ENCODE measurements around the gene SIGLEC8. TPM values are rescaled to one million over a fixed set of nuclear protein-coding genes. Genes with fewer than 3 reads are reported as not detected.

SIGLEC8 gene
- total RNA-seq (2014; rRNA removed; shearing (Covaris generic)) = not detected in 2 replicates

GRCh38 chr19:51458051-51458645 lies at the start of gene SIGLEC8:
Gene SIGLEC8 (minus strand): TSS chr19:51458454. CDS start chr19:51458387, 67 bp downstream.

GRCh38 chr19:51501594-51502263 lies 43.5 kb upstream of the SIGLEC8 start, which contains the start of gene SIGLEC12:
Gene SIGLEC12 (minus strand): TSS chr19:51501800. CDS start chr19:51501733, 67 bp downstream.

GRCh38 chr19:51478381-51479234 lies 20.4 kb upstream of the SIGLEC8 start, which contains the start of gene CEACAM18:
Gene CEACAM18 (plus strand): TSS chr19:51478539.

GRCh38 chr19:51417107-51417809 lies 41.0 kb downstream of the SIGLEC8 start, which contains the start of gene SIGLEC10:
Gene SIGLEC10 (minus strand): TSS chr19:51417642. CDS start chr19:51417581, 61 bp downstream.

Small RNA genes within 50 kb of the gene (small RNA-seq; reads per million reads assigned to genes)
- gene AC020914.3 = not detected
- gene AC020914.5 = not detected

Other genes with a start within 250 kb of the SIGLEC8 start
- gene CD33, start 233.4 kb downstream of the SIGLEC8 start, total RNA-seq (2014; rRNA removed; shearing (Covaris generic)) = 3.1 and 4.5 TPM in 2 replicates
- 0.32 TPM in 1 of 2 replicates, not detected in the other for gene SIGLECL1, start 207.4 kb downstream of the SIGLEC8 start, total RNA-seq (2014; rRNA removed; shearing (Covaris generic))
- gene IGLON5, start 146.8 kb downstream of the SIGLEC8 start, total RNA-seq (2014; rRNA removed; shearing (Covaris generic)) = not detected in 2 replicates
- gene VSIG10L, start 116.3 kb downstream of the SIGLEC8 start, total RNA-seq (2014; rRNA removed; shearing (Covaris generic)) = 1.1 and 1.4 TPM in 2 replicates
- 338 and 353 TPM in 2 replicates for gene ETFB, start 92.1 kb downstream of the SIGLEC8 start, total RNA-seq (2014; rRNA removed; shearing (Covaris generic))
- 0.64 TPM in 1 of 2 replicates, not detected in the other for gene CLDND2, start 89.5 kb downstream of the SIGLEC8 start, total RNA-seq (2014; rRNA removed; shearing (Covaris generic))
- gene NKG7, start 85.8 kb downstream of the SIGLEC8 start, total RNA-seq (2014; rRNA removed; shearing (Covaris generic)) = not detected in 2 replicates
- gene LIM2, start 70.5 kb downstream of the SIGLEC8 start, total RNA-seq (2014; rRNA removed; shearing (Covaris generic)) = not detected in 2 replicates
- gene C19orf84, start 67.9 kb downstream of the SIGLEC8 start, total RNA-seq (2014; rRNA removed; shearing (Covaris generic)) = not detected in 2 replicates
- not detected in 2 replicates for gene SIGLEC10, start 40.8 kb downstream of the SIGLEC8 start, total RNA-seq (2014; rRNA removed; shearing (Covaris generic))
- not detected in 2 replicates for gene CEACAM18, start 20.1 kb upstream of the SIGLEC8 start, total RNA-seq (2014; rRNA removed; shearing (Covaris generic))
- gene SIGLEC12, start 43.3 kb upstream of the SIGLEC8 start, total RNA-seq (2014; rRNA removed; shearing (Covaris generic)) = not detected in 2 replicates
- gene SIGLEC6, start 73.2 kb upstream of the SIGLEC8 start, total RNA-seq (2014; rRNA removed; shearing (Covaris generic)) = not detected in 2 replicates
- gene ZNF175, start 112.8 kb upstream of the SIGLEC8 start, total RNA-seq (2014; rRNA removed; shearing (Covaris generic)) = 2.3 and 3.4 TPM in 2 replicates
- not detected in 2 replicates for gene SIGLEC5, start 171.9 kb upstream of the SIGLEC8 start, total RNA-seq (2014; rRNA removed; shearing (Covaris generic))
- not detected in 2 replicates for gene SIGLEC14, start 188.4 kb upstream of the SIGLEC8 start, total RNA-seq (2014; rRNA removed; shearing (Covaris generic))
- 3.8 and 8.1 TPM in 2 replicates for gene SPACA6, start 234.9 kb upstream of the SIGLEC8 start, total RNA-seq (2014; rRNA removed; shearing (Covaris generic))

Data from A375 (cell line).